Choroid plexus epithelial cell (primary cell): ENCODE measurements around the gene PKP4.

Experiments
- DNase-seq: peaks from one replicate; pipeline ENCODE4 v3.0.0-alpha.2; 2010; ENCODE audit warnings: low read depth
- H3K4me3 ChIP-seq: 2 replicates; pipeline ENCODE4 v1.5.1; 2011; ENCODE audit warnings: low read depth, mild to moderate bottlenecking, control low read depth, low read length, moderate library complexity
- TF ChIP-seq, protein P1 (sequence below): conservative IDR thresholded peaks from 2 replicates; pipeline ENCODE4 v1.5.1; 2011; ENCODE audit warnings: low read depth, mild to moderate bottlenecking, control low read depth, inconsistent platforms, low read length, moderate library complexity

The PKP4 gene

DNA sequence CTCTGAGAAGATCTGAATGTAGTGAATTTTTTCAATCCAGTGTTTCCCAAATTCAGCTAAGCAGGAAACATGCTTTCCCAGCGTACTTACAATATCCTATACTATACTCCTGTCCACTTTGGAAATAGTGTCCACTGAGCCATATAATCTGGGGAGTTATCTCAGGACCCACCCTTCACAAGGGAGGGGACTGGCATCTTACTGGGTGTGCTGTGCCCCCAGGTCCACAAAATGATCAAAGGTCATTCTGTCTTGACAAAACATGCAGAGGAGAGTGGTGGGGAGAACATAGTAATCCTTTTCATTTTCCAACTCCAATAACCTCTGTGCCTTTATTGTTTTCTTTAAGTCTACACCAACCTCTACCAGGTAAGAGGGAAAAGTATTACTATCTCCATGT, 258.6 kb downstream of the PKP4 start:
- no peak for DNase-seq
- H3K4me3 ChIP-seq: no peak overlapping the region
- TF ChIP-seq, protein P1, sequence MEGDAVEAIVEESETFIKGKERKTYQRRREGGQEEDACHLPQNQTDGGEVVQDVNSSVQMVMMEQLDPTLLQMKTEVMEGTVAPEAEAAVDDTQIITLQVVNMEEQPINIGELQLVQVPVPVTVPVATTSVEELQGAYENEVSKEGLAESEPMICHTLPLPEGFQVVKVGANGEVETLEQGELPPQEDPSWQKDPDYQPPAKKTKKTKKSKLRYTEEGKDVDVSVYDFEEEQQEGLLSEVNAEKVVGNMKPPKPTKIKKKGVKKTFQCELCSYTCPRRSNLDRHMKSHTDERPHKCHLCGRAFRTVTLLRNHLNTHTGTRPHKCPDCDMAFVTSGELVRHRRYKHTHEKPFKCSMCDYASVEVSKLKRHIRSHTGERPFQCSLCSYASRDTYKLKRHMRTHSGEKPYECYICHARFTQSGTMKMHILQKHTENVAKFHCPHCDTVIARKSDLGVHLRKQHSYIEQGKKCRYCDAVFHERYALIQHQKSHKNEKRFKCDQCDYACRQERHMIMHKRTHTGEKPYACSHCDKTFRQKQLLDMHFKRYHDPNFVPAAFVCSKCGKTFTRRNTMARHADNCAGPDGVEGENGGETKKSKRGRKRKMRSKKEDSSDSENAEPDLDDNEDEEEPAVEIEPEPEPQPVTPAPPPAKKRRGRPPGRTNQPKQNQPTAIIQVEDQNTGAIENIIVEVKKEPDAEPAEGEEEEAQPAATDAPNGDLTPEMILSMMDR: no peak

DNA sequence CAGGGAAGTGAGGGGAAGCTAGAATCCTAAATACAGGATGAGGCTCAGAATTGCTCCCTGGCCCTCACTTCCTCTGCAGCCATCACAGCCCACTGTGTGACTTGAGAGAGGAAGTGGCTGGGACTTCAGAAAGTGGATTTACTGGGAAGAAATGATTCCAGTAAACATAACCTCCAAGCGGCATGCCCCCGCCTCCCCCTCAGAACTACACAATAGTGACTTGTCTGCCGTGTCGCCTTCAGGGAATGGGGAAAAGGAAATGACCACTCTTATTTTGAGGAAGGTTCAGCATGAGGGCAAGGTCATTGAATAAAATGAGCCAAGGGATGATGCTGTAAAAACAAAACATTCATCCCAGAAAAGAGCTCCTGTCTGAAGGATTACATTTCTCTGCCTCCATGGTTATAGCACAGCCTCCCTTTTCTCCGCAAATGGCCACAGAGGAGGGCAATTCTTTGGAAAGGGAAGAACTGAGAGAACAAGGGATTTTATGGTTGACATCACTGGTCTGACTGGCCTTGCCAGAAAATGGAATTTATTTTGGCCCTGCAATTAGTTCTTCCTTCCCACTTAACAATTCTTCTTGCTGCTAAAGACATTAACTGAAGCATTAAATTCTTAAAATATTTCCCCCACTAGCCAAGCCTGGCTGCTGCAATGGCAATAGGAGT, 259.5 kb downstream of the PKP4 start:
- no peak overlapping the region for H3K4me3 ChIP-seq
- TF ChIP-seq, protein P1: no peak
- no peak for DNase-seq

DNA sequence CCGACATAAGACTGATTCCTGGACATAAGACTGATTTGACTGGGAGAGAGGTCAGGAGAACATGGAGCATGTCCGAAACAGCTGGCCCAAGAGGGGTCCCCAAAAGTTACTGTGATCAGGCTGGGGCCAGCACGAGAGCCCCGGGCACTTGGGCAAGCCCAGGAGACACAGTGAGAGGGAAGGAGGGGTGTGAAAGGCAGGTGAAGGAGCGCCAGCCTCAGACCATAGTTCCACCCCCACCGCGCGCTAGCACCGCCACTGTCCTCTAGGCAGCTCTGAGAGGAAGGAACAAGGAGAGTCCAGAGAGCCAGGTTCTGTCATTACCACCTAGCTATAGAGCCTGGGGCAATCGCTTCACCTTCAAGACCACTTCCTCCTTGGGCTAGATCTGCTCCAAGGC, 260.2 kb downstream of the PKP4 start:
- TF ChIP-seq, protein P1: no peak
- no peak for DNase-seq
- H3K4me3 ChIP-seq: no peak overlapping the region

DNA sequence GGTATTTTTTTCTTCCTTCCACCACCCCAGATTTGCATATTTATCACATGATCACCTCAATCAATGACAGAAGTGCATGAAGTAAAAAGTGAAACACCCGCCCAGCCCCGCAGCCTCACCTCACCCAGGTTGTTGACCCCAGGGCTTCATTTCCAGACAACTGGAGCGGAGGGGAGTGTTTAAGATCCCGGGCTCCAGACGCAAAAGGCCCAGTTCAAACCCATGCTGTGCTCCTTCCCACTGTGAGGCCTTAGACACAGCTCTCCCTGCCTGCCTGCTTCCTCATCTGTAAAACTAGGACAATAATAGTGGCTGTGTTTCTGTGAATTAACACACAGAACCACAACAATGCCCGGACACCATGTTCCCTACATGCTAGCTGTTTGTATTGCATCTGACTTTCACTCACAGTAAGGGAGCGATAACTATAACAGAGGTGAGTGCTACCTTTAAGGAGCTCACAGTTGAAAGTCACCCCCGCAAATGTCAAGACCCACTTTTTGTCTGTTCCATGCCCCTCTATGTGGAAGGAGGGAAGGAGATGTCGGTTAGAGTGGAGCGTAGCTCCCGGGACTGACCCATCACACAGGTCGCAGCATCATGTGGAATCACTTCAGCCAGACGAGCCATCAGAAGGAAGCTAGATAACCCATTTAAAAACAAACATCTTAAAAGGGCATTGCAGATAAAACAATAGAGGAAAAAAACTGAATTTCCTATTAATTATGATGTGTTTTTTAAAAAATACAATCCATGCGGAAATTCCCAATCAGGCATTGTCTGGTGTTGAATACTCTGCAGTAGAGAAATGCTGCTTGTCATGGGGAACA, 260.8 kb downstream of the PKP4 start:
- no peak for DNase-seq

DNA sequence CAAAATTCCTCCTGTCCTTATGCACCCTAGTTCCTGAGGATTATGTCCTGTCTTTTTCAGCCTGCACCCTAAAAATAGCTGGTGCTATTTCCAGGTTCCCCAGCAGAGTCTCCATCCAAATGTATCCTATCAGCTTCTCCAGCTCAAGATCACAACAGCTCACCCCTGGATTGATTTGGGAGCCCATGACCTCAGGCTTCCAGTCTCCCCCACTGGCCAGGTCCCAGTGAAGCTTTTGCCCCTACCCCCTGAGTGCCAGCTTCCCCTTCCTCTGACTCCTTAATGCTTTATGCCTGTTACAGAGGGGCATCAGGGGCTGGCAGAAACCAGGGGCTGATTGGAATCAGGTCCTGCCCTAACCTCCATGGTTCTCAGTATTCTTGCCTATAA, 261.4 kb downstream of the PKP4 start:
- no peak for DNase-seq
- H3K4me3 ChIP-seq: no peak overlapping the region
- TF ChIP-seq, protein P1: no peak

More for the DNA sequence above, 260.8 kb downstream of the PKP4 start:
- no peak overlapping the region for H3K4me3 ChIP-seq
- TF ChIP-seq, protein P1: no peak

DNA sequence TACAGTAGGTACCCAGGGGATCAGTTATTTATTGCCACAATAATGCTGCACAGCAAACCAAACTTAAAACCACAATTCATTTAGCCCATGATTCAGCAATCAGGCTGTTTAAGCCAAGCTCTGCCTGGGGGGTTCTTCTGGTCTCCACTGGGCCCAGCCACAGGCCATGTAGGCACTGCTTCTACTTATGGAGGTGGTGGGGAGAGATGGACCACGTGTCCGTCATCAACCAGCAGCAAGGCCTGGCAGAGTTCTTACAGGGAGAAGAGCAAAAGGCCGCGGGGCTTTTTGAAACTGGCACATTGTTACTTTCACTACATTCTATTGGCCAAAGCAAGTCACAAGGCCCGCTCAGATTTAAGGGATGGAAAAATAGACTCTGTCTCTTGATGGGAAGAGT, 262.1 kb downstream of the PKP4 start:
- no peak overlapping the region for H3K4me3 ChIP-seq
- no peak for DNase-seq
- TF ChIP-seq, protein P1: no peak
